GM21423 (cell line): ENCODE data around the gene YLPM1.
"Not testable (repeated sequence)": the region's sequence is repeated elsewhere in the genome, so short reads cannot be mapped to it uniquely, and the experiment has no call there.

Experiments
- ATAC-seq: cut with Tn5 transposase; IDR thresholded peaks from one replicate; pipeline ENCODE4 v1.9.1; 2021; ENCODE audit warnings: mild to moderate bottlenecking, moderate library complexity; ENCODE audit not compliant: unreplicated experiment

Gene YLPM1

GRCh38 chr14:74762917-74763802, at the start of gene YLPM1:
YLPM1 (plus strand) TSS chr14:74763316; CDS start chr14:74763490, 174 bp downstream.
- ATAC-seq, result peak; percentile 95

- ATAC-seq, result no peak
These were observed 49.8 kb upstream of the YLPM1 start for GRCh38 chr14:74713395-74713735.

GRCh38 chr14:74720526-74720925, 42.6 kb upstream of the YLPM1 start:
- no peak for ATAC-seq

GRCh38 chr14:74723134-74723533, 40.0 kb upstream of the YLPM1 start:
- no peak for ATAC-seq

- ATAC-seq, result no peak
These were observed 30.7 kb upstream of the YLPM1 start for GRCh38 chr14:74732387-74732786.

- no peak for ATAC-seq
These were observed 29.9 kb upstream of the YLPM1 start for GRCh38 chr14:74733221-74733620.

- no peak for ATAC-seq
These were observed 28.0 kb upstream of the YLPM1 start for GRCh38 chr14:74735125-74735524.

- ATAC-seq, result no peak
These were observed 25.3 kb upstream of the YLPM1 start for GRCh38 chr14:74737753-74738325.

GRCh38 chr14:74739293-74740030, 23.7 kb upstream of the YLPM1 start:
- no peak for ATAC-seq

GRCh38 chr14:74747237-74747636, 15.9 kb upstream of the YLPM1 start:
- ATAC-seq, result no peak

GRCh38 chr14:74754157-74754556, 9.0 kb upstream of the YLPM1 start:
- no peak for ATAC-seq

- no peak for ATAC-seq
These were observed 8.2 kb upstream of the YLPM1 start for GRCh38 chr14:74754899-74755298.

GRCh38 chr14:74756326-74756725, 6.8 kb upstream of the YLPM1 start:
- no peak for ATAC-seq

- ATAC-seq, result not testable (repeated sequence)
These were observed 4.6 kb upstream of the YLPM1 start for GRCh38 chr14:74758505-74758904.

- ATAC-seq, result no peak
These were observed 851 bp downstream of the YLPM1 start for GRCh38 chr14:74763803-74764531.

GRCh38 chr14:74765721-74766120, 2.6 kb downstream of the YLPM1 start:
- ATAC-seq, result no peak

GRCh38 chr14:74771399-74771798, 8.3 kb downstream of the YLPM1 start:
- no peak for ATAC-seq

- ATAC-seq, result no peak
These were observed 21.5 kb downstream of the YLPM1 start for GRCh38 chr14:74784634-74785033.

GRCh38 chr14:74785056-74785613, 22.0 kb downstream of the YLPM1 start:
- no peak for ATAC-seq

GRCh38 chr14:74786796-74787315, 23.7 kb downstream of the YLPM1 start:
- no peak for ATAC-seq
